Sigmoid colon (tissue), 7 donors: ENCODE measurements around the gene SAA2. TPM values are rescaled to one million over a fixed set of nuclear protein-coding genes. Genes with fewer than 3 reads are reported as not detected.

Experiments
- DNase-seq: peaks from one replicate; pipeline ENCODE4 v3.0.0-alpha.2; 2019
- H3K27ac ChIP-seq, 4 donors: fragments of 200-600 bp; sonication (generic); one replicate each; pipeline ENCODE4 v1.5.1; 2016 to 2019; ENCODE audit warnings: mild to moderate bottlenecking in 1 of 4
- H3K27me3 ChIP-seq, 3 donors: fragments of 200-600 bp; sonication (generic); one replicate each; pipeline ENCODE4 v1.5.1; 2019; ENCODE audit warnings: mild to moderate bottlenecking in 1 of 3
- H3K36me3 ChIP-seq, 4 donors: fragments of 200-600 bp; sonication (generic); one replicate each; pipeline ENCODE4 v1.5.1; 2016 to 2019
- H3K4me1 ChIP-seq, 4 donors: fragments of 200-600 bp; sonication (generic); one replicate each; pipeline ENCODE4 v1.5.1; 2017 to 2019
- H3K4me3 ChIP-seq, 4 donors: fragments of 200-600 bp; sonication (generic); one replicate each; pipeline ENCODE4 v1.5.1; 2017 to 2019; ENCODE audit warnings: mild to moderate bottlenecking in 2 of 4, moderate library complexity in 1 of 4
- H3K9me3 ChIP-seq, 4 donors: fragments of 200-600 bp in 3 of 4; sonication (generic) in 3 of 4; one replicate each; pipeline versions ENCODE4 v1.5.1 to v1.6.1; 2013 to 2019
- CTCF ChIP-seq, 4 experiments: fragments of 450-650 bp in 3 of 4; fragments of 200-600 bp in 1 of 4; IDR thresholded peaks; one replicate each; pipeline ENCODE4 v1.5.1; 2016 to 2019; ENCODE audit warnings: antibody characterized with exemption in 4 of 4, mild to moderate bottlenecking in 3 of 4, moderate library complexity in 2 of 4
- EP300 ChIP-seq, 4 donors: sonication (generic); formaldehyde crosslinking; IDR thresholded peaks; one replicate each; pipeline ENCODE4 v1.6.1; 2017; ENCODE audit warnings: antibody characterized with exemption in 4 of 4
- POLR2A ChIP-seq, 2 donors: fragments of 450-650 bp; IDR thresholded peaks; one replicate each; pipeline ENCODE4 v1.6.1; 2016; ENCODE audit warnings: antibody characterized with exemption in 2 of 2, mild to moderate bottlenecking in 2 of 2, moderate library complexity in 2 of 2
- POLR2AphosphoS5 ChIP-seq, 4 donors: sonication (generic); formaldehyde crosslinking; IDR thresholded peaks; one replicate each; pipeline ENCODE4 v1.6.1; 2017; ENCODE audit warnings: antibody characterized with exemption in 4 of 4
- WGBS, 2 donors: extraction: QIAGEN DNeasy Blood & Tissue Kit; methylation state at CpG; one replicate each; pipeline ENCODE4 v1.1.7; 2013; 5-methylcytosine and 5-hydroxymethylcytosine counted together
- intact Hi-C: fragments of 100-400 bp; cut with DNase I; formaldehyde crosslinking; loops from one replicate; pipeline ENCODE4 v1.15.1; 2023
- polyA plus RNA-seq, 3 donors: library from polyadenylated mRNA; stranded (reverse); fragments of 200-250 nt; gene quantifications; one replicate each; pipeline ENCODE4 v1.2.3, GENCODE V29; 2013
- total RNA-seq, 4 donors: library from RNA; depleted of rRNA; stranded (reverse); fragments of >200 nt; gene quantifications; one replicate each; pipeline ENCODE4 v1.1.0, GENCODE V29; 2016
- donor health status: healthy with polysubstance abuse.
- donor health status: Bipolar disorder and iron deficiency.
- donor health status: healthy.

Gene SAA2
- total and polyA plus RNA-seq, 7 donors, result 0.41 to 69.2 (median 9.1) TPM; not detected in 3

- H3K27ac ChIP-seq, result no peak overlapping the region
- TF ChIP-seq EP300 (IDR thresholded peaks at IDR 0.05), result no peak
- no peak for TF ChIP-seq POLR2AphosphoS5 (IDR thresholded peaks at IDR 0.05)
- no peak for TF ChIP-seq CTCF (IDR thresholded peaks at IDR 0.05)
- no peak for TF ChIP-seq POLR2A (IDR thresholded peaks at IDR 0.05)
- no peaks in the 10 kb centered on the region for H3K36me3 ChIP-seq
- H3K27me3 ChIP-seq, result no peaks in the 10 kb centered on the region
- no peaks in the 10 kb centered on the region for H3K4me1 ChIP-seq
- intact Hi-C loops, result no loop called here
- 84 to 92% methylated on average over 3 of the region's 3 CpGs for WGBS, 2 donors
- DNase-seq, result no peak
- H3K9me3 ChIP-seq, result no peaks in the 10 kb centered on the region
- H3K4me3 ChIP-seq, result no peak overlapping the region
Measured at GRCh38 chr11:18222814-18223421, 25.6 kb downstream of the SAA2 start.

- no peaks in the 10 kb centered on the region for H3K27me3 ChIP-seq
- intact Hi-C loops, result no loop called here
- TF ChIP-seq POLR2A (IDR thresholded peaks at IDR 0.05) (no peak), EP300 (IDR thresholded peaks at IDR 0.05) (no peak), CTCF (IDR thresholded peaks at IDR 0.05) (no peak), POLR2AphosphoS5 (IDR thresholded peaks at IDR 0.05) (no peak)
- H3K4me1 ChIP-seq, result no peaks in the 10 kb centered on the region
- no peak overlapping the region for H3K4me3 ChIP-seq
- no peak overlapping the region for H3K27ac ChIP-seq
- no peaks in the 10 kb centered on the region for H3K9me3 ChIP-seq
- no peak for DNase-seq
- H3K36me3 ChIP-seq, result no peaks in the 10 kb centered on the region
- 64 to 91% methylated on average over 5 of the region's 5 CpGs for WGBS, 2 donors
Measured at GRCh38 chr11:18221274-18221876, 27.1 kb downstream of the SAA2 start.

- 29 to 56% methylated on average over 33 of the region's 33 CpGs for WGBS, 2 donors
- no peak overlapping the region for H3K27ac ChIP-seq
- no peak for DNase-seq
- no peak overlapping the region for H3K4me3 ChIP-seq
- H3K4me1 ChIP-seq, result no peaks in the 10 kb centered on the region
- no peak for TF ChIP-seq POLR2A (IDR thresholded peaks at IDR 0.05)
- TF ChIP-seq EP300 (IDR thresholded peaks at IDR 0.05), result no peak
- TF ChIP-seq POLR2AphosphoS5 (IDR thresholded peaks at IDR 0.05), result no peak
- no peak for TF ChIP-seq CTCF (IDR thresholded peaks at IDR 0.05)
- H3K9me3 ChIP-seq, result no peaks in the 10 kb centered on the region
- no peaks in the 10 kb centered on the region for H3K36me3 ChIP-seq
- intact Hi-C loops, result no loop called here
- H3K27me3 ChIP-seq, result peaks cover 0 to 5% (median 5%) of the 10 kb centered on the region in 3 donors
Measured at GRCh38 chr11:18209058-18209457, 39.4 kb downstream of the SAA2 start.

- DNase-seq, result no peak
- H3K4me3 ChIP-seq, result no peak overlapping the region
- peaks cover 0 to 9% (median 5%) of the 10 kb centered on the region in 3 donors for H3K27me3 ChIP-seq
- H3K9me3 ChIP-seq, result no peaks in the 10 kb centered on the region
- intact Hi-C loops, result no loop called here
- H3K4me1 ChIP-seq, result no peaks in the 10 kb centered on the region
- H3K27ac ChIP-seq, result no peak overlapping the region
- TF ChIP-seq POLR2AphosphoS5 (IDR thresholded peaks at IDR 0.05) (no peak), EP300 (IDR thresholded peaks at IDR 0.05) (no peak), CTCF (IDR thresholded peaks at IDR 0.05) (no peak), POLR2A (IDR thresholded peaks at IDR 0.05) (no peak)
- H3K36me3 ChIP-seq, result no peaks in the 10 kb centered on the region
Measured at GRCh38 chr11:18204771-18205170, 43.7 kb downstream of the SAA2 start.
